NCI-H526 (cell line): ENCODE data around the gene CDK11B.
A peak's percentile ranks its signal among the peaks of the same experiment; 100 is the strongest.
"Not testable (repeated sequence)": the region's sequence is repeated elsewhere in the genome, so short reads cannot be mapped to it uniquely, and the experiment has no call there.

Experiments
- DNase-seq, 2 experiments: peaks; one replicate each; lab custom pipeline; 2025; lab: John Stamatoyannopoulos, UW

Gene CDK11B

DNA sequence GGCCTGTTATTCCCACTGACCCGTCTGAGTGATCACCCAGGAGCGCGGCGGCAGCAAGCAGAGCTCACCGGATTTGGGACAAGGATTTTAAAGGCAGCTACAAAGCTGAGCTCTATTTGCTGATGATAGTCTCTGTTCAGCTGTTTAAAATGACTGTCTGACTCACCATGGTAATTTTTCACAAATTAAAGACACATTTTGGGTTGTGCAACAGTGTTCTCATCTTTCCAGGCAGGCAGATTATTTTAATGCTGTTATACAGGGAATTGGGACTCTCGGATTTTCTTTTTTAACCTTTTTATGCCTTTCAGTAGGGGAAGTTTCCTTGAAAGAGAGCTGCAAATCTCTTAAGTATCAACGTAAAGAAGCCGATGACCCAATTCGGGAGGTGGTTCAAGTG, 3.6 kb upstream of the CDK11B start:
- DNase-seq: not testable (repeated sequence)

DNA sequence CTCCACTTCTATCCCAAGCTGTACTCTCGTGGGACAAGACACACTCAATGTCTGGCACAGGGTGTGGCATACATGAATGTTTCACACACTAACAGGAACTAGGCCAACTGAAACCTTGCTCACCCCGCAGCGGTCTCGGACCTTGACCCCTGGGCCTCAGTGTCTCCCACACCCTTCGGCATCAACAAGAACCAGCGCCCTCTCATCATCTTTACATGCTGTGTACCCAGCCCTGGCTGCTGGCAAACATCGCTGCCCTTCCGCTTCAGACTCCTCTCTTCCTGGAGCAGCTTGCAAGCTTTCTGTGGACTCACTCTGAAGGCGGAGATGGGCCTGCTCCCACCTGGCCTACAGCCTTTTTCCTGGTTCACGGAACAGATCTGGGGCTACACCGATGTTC, 10.5 kb downstream of the CDK11B start:
- DNase-seq: not testable (repeated sequence)

DNA sequence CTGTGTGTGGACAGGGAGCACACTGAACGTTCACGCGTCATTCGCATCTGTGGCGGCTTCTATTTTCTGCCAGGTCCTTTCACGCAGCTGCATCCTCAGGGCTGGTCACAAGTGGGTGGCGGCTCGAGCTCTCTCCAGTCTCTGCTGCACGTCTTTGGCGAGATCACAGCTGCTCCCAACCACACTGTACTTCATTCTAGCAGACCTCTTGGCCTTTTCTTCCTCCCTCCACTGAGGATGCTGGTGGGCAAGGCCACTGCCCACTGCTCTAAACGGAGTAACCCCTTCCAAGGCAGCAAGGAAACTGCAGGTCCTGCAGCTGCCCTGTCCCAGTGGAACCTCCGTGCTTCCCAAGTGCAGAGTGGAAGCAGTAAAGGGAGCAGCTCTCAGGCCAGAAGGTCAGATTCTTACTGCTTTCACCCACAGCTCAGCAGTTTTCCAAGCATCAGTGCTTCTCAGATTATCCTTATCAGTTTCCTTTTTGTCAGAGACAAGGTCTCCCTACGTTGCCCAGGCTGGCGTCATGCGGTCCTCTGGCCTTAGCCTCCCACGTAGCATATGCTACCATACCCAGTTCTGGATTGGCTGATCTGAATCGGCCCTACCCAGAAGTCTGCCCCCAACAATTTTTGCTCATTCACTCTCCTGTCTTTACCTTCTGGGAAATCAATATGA, 11.1 kb downstream of the CDK11B start:
- not testable (repeated sequence) for DNase-seq

DNA sequence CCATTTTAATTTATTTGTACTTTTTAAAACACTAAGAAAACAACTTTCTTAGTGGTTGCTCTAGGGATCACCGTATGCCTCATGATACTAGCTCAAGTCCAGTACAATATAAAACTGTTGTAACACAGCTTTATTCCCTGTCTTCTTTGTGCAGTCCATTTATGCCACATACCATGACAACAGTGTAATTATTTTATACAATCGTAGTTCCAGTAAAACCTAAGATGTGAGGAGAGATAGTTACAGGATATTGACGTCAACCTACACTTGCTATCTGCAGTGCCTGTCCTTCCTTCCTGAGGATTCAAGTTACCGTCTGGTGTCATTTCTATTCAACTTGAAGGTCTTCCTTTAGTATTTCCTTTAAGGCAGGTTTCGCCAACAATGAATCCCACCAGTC, 12.5 kb downstream of the CDK11B start:
- not testable (repeated sequence) for DNase-seq

DNA sequence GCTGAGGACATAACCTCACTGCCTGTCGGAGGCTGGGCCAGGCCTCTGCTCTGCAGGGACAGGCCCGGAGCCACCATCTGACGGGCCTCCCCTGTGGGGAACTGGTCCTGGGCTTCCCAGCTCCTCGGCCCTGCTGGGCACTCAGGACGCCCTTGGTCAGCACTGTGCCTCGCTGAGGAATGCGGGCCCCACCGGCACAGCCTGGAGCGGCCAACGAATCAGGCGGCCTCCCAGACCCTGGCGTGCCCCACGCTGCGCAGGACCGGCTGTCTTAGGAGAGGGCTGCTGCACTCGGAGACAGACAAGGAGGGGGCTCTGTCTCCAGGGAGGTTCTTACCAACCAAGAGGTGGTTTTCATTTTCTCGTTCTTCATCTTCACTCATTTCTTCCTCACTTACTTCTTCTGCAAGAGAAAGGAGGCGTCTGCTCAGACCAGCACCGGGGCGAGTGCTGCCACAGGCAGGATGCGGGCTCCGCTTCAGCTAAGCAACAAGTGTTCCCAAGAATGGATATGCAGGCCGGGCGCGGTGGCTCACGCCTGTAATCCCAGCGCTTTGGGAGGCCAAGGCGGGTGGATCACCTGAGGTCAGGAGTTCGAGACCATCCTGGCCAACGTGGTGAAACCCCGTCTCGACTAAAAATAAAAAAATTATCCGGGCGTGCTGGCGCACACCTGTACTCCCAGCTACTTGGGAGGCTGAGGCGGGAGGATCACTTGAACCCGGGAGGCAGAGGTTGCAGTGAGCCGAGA, 17.9 kb downstream of the CDK11B start:
- DNase-seq: not testable (repeated sequence)

DNA sequence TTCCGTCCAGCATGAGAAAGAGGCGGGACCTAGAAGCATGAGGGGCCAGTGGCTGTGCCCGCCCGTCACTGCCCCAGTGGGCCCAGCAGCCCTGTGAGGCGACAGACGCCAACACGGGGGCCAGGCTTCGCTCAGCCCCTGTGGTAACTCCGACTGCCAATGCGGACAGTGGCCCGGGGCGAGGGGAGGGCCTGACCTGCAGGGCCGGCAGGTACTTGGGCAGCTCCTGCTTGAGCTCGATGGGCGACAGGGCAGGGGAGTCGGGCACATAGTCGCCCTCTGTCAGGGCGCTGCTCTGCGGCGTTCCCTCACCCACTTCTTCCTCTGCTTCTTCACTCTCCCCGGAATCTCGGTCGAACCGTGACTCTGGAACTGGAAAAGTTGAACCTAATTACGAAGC, 18.7 kb downstream of the CDK11B start:
- not testable (repeated sequence) for DNase-seq

DNA sequence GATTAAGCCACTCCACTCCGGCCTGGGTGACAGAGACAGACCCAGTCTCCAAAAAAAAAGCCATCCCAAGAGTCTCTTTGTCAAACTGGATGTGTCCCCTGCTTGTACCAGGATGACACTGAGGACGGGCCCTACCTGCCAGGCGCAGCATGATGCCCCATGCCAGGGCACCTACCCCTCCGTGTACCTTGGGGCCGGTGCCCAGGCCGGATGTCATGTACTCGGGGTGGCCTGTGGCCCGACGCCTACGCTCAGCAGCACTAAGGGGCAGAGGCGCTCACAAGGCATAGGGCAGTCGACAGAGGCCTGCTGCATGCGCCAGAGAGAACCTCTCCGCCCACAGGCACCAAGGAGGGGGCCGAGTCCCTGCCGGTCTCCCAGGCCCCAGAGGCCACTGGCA, 19.4 kb downstream of the CDK11B start:
- DNase-seq: not testable (repeated sequence)

DNA sequence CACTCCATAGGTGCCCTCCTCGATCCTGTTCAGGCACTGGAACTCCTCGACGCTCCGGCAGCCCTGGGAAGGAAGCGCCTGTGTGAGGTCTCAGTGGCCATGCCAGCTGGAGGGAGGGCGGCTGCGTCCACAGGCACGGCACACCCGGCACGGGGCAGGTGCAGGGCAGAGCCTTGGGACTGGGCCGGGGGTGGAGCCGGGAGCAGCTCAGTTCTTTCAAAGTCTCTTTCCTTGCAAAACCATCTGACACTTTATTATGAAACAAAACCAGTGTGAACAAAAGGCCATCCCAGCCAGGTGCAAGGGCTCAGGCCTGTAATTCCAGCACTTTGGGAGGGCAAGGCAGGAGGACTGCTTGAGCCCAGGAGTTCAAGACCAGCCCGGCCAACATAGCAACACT, 20.3 kb downstream of the CDK11B start:
- DNase-seq: not testable (repeated sequence)

DNA sequence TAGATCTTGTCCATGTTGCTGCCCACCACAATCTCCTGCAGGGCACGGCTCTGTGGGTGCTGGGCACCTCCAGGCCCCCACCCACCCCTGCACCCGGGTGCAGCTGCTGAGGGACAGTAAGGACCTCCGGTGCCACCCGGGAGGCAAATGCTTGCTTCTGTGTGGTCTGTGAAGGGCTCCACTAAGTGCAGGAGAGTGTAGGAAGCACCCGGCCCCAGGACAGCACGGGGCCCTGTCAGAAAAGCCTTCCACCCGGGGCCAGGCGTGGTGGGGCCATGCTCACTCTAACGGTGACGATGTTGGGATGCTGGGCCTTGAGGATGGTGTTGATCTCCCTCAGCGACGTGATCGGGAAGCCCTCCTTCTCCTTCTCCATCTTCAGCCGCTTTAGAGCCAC, 21.3 kb downstream of the CDK11B start:
- DNase-seq: not testable (repeated sequence)

DNA sequence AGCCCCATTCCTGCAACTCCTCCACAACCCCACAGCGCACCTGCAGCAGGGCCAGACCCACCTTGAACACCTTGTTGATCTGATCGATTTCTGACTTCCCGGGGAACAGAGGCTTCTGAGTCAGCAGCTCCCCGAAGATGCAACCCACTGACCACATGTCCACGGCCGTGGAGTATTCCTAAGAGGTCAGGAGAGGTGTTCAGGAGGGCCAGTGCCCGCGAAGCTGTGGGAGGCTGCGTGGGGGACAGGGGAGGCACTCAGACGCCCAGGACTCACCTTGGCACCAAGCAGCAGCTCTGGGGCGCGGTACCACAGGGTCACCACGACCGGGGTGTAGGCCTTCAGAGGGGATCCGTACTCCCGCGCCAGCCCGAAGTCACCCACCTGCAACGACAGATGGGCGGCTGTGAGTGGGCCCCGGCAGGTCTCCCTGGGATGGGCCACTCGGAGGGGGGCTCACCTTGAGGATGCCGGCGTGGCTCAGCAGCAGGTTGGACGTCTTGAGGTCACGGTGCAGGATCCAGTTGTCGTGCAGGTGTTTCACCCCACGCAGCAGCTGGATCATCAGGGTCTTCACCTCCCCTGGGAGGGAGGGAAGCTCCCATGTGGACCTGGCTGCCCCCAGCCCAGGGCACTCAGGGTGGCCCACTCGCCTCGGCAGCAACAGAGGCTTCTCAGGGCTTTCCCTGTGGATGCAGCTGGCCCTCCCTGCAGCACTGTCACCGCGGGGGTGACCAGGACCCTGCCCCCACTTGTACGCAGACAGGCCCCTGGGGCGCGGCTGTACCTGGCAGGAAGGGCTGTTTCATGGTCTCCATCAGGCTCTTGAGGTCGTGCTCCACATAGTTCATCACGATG, 22.0 kb downstream of the CDK11B start:
- not testable (repeated sequence) for DNase-seq

DNA sequence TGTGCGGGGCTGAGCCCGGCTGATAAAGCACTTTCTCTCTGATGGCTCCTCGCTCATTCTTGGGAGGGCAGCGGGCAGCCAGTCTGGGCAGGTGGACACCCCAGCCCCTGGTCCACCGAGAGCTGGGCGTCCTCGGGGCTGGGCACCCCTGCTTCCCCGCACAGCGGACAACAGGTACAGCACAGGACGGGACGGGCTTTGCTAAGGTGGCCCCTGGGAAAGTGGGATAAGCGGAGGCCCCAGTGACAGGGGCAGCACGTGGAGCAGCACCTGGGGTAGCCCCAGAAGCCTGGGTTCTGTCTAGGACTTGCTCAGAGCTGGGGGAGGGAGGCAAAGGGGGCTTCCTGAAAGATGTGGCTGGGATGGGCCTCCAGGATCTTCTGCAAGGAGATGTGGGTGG, 24.2 kb downstream of the CDK11B start:
- not testable (repeated sequence) for DNase-seq

DNA sequence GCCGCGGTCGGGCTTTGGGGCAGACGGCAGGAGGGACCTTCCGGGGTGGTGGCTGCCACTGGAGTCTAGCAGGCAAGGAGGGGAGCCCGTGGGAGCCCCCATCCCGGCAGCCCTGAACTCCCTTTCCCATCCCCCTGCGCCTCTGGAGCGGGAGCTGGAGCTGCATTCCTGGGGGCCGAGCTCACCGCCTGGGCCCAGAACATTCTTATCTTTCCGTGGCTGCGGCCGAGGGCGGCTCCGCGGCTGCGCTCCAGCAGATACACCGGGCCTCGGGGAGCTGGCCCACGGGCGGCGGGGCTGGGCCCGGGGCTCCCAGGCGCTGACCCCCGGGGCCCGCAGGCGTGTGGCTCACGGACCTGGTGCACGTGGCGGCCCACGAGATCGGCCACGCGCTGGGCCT, 25.4 kb downstream of the CDK11B start:
- DNase-seq: not testable (repeated sequence)

DNA sequence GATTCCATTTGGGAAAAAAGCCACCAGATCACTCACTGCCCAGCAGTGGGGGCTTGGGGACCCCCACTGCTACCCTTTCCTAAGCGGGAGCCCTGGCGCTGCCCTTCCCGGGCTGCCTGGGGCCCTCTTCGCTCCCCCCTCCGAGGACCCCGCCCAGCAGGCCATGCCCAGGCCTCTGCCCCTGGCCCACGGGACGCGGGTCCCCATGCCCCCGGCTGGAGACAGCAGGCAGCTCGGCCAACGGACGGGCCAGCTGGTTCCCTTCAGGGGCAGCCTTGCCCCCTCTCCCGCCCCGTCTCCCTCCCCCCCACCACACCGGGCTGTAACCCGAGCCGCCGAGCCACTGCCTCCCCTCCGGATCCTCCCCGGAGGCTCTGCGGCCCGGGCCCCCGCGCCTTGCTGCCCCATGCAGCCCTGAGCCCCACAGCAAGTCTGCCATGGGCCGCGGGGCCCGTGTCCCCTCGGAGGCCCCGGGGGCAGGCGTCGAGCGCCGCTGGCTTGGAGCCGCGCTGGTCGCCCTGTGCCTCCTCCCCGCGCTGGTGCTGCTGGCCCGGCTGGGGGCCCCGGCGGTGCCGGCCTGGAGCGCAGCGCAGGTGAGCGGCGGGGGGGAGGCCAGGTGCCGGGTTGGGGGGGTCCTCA, 26.9 kb downstream of the CDK11B start, which contains the start of gene MMP23B:
Gene MMP23B (plus strand): TSS at position 392 of the 639 bp plus-strand sequence. CDS start 46 bp downstream, at position 438.
- DNase-seq: no peak

DNA sequence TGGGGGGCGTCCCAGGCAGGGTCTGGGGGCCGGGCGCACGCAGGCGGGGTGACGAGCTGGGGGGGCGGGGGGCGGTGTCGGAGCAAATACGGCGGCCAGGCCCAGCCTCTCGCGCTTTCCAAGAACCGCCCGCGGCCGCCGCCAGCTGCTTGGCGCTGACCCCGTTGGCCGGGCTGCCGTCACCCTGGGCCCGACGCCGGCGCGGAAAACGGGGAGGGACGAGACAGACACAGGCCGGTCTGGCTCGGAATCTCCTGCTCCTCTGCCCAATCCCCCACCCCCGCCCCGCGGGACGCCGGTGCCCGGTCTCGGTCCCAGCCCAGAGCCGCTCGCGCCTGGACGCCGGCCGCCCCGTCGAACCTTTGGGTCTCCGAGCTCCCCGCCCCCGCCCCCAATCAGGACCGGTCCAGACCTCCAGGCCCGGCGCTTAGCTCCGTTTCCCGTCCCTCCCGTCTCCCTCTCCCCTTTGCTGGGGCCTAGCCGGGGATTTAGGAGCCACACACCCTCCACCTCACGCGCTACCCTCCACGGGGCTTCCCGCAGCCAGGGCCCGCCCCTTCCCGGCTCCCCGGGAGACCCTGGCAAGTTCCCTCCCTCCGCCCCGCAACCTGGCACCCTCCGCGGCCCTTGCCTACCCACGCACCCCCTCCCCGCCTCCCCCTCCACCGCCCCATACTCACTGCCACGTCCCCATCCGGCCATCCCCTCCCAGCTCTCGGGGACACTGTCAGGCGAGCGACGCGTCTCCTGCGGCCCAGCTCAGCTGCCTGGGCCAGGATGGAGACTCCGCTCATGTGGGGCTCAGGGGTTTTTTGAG, 27.6 kb downstream of the CDK11B start:
- no peak for DNase-seq

DNA sequence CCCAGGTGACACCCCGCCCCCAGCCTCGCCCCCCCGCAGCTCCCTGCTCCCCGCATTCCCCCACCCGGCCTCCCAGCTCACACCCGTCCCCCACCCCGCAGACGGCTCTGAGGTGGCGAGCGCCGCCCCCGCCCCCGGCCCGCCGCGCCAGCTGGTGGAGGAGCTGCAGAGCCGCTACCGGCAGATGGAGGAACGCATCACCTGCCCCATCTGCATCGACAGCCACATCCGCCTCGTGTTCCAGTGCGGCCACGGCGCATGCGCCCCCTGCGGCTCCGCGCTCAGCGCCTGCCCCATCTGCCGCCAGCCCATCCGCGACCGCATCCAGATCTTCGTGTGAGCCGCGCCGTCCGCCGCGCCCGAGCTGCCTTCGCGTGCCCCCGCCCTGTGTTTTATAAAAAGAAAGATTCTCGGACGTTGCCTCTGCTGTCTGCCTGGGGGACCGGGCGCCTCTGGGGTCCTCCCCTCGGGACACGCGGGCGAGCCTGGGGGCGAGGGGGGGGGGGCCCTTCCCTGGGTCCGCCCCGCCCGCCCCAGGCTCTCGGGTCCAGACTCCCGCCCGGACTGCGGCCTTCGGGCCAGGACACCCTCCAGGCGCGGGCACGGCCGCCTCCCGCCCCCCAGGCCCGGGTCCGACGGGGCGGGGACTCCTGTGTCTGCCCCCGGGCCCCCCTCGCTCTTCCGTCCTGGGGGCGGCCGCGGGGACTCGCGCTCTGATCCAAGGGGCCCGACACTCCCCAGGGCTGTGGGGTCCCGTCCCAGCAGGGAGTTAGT, 28.4 kb downstream of the CDK11B start:
- peak; percentile 73 to 95 for DNase-seq

DNA sequence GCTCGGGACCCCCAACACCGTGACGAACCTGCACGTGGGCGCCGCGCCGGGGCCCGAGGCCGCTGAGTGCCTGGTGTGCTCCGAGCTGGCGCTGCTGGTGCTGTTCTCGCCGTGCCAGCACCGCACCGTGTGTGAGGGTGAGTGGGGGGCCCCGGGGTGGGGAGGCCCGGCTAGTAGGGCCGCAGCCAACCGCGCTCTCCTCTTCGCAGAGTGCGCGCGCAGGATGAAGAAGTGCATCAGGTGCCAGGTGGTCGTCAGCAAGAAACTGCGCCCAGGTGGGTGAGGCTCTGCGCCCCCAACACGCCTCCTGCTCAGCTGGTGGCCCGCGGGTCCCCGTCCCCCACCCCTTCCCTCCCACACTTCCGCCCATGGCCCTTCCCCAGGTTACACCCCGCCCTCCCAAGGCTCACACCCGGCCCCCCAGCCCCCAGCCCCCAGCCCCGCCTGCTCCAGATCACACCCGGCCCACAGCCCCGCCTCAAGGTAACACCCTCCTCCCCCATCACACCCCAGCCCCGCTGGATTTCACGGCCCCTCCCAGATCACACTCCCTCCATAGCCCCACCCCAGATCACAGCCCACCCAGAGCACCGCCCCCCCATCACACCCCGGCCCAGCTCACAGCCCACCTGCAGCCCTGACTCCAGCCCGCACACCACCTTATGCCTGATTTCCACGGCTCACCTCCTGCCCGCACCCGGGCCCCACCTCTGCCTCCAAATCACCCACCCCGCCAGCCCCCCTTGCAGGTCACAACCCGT, 29.2 kb downstream of the CDK11B start:
- no peak for DNase-seq

DNA sequence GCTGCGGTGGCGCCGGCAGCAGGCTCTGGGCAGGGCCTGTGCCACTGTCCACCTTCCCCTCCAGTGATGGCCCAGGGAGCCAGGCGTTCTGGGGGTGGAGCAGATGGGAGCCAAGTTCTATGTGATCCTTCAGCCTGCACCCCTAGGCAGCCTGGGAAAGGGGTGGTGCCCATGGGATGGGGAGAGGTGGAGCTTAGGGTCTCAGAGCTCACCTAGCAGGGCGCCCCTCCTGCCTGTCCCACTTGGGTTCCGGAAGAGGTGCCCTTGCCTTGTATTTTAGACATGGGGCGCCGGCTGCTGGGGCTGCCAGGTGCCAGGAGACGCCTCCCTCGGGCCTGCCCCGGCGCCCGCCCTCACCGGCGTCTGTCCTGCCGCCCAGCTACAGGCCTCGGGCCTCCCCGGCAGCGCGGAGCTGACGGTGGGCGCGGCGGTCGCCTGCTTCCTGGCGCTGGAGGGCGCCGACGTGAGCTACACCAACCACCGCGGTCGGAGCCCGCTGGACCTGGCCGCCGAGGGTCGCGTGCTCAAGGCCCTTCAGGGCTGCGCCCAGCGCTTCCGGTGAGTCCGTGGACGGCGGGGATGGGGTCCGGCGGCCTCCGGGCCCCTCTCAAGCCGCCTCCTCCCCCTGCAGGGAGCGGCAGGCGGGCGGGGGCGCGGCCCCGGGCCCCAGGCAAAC, 29.9 kb downstream of the CDK11B start:
- no peak for DNase-seq

DNA sequence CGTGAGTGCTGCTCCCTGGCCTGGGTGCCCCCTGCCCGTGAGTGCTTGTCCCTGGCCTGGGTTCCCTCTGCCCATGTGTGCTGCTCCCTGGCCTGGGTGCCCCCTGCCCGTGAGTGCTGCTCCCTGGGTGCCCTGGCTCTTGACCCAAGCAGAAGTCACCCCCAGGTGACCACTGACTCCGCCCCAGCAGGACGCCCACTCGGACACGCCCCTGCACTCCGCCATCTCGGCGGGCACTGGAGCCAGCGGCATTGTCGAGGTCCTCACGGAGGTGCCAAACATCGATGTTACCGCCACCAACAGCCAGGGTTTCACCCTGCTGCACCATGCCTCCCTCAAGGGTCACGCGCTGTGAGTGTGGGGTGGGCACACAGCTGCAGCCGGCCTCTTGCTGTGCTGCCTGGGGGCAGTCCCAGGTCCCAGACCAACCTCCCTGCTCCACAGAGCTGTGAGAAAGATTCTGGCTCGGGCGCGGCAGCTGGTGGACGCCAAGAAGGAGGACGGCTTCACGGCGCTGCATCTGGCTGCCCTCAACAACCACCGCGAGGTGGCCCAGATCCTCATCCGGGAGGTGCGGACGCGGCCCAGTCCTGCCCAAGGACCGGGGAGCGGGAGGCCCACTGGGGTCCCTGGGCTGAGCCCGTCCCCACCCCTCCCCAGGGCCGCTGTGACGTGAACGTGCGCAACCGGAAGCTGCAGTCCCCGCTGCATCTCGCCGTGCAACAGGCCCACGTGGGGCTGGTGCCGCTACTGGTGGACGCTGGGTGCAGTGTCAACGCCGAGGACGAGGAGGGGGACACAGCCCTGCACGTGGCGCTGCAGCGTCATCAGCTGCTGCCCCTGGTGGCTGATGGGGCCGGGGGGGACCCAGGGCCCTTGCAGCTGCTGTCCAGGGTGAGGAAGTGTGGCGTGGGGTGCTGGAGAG, 30.7 kb downstream of the CDK11B start:
- DNase-seq: no peak
